Measurements from ENCODE around the gene PDE4C. TPM values are rescaled to one million over a fixed set of nuclear protein-coding genes. Genes with fewer than 3 reads are reported as not detected.

The PDE4C gene
- total and polyA plus RNA-seq, 9 of the 15 experiments (the other 6 are each of a cell fraction or from before 2014, with no cell fraction given): 0.04 to 0.91 (median 0.20) TPM; not detected in 1

GRCh38 chr19:18274781-18275356 is 48.6 kb upstream of the PDE4C start (continued):
- TF ChIP-seq MNT (conservative IDR thresholded peaks at IDR 0.05) (no peak), POLR2A (conservative IDR thresholded peaks at IDR 0.05) (peak; percentile 77; the same call in 1 of the 2 replicates), SP2 (IDR thresholded peaks at IDR 0.05; ENCODE audit: extremely low read depth, low read depth, low read length, poor library complexity, severe bottlenecking) (no peak), ZBTB5 (IDR thresholded peaks at IDR 0.05) (0 out of 2 replicates have a peak, but pooled peaks have one; percentile 17), THAP12 (CRISPR knock-in tag; IDR thresholded peaks at IDR 0.05) (no peak), SRSF1 (IDR thresholded peaks at IDR 0.05; ENCODE audit: low read depth, low read length) (no peak), ELK1 (CRISPR knock-in tag; IDR thresholded peaks at IDR 0.05) (no peak), PRDM10 (IDR thresholded peaks at IDR 0.05; ENCODE audit: partially characterized antibody) (peak; percentile 69), SMARCA4 (IDR thresholded peaks at IDR 0.05) (peak; percentile 82), TGIF2 (CRISPR knock-in tag; IDR thresholded peaks at IDR 0.05) (no peak), ZBTB8A (IDR thresholded peaks at IDR 0.05; ENCODE audit: partially characterized antibody) (no peak), GATAD2B (IDR thresholded peaks at IDR 0.05; ENCODE audit: borderline replicate concordance) (no peak), CTBP1 (IDR thresholded peaks at IDR 0.05; ENCODE audit: borderline replicate concordance) (peak; percentile 52; the same call in 1 of the 2 replicates), ZNF165 (CRISPR knock-in tag; IDR thresholded peaks at IDR 0.05; ENCODE audit: borderline replicate concordance) (peak; percentile 90; the same call in 1 of the 2 replicates), RCOR1 (IDR thresholded peaks at IDR 0.05; ENCODE audit: borderline replicate concordance in 1 of 2, low read depth in 2 of 2, low read length in 2 of 2) (0 out of 4 replicates have a peak, but pooled peaks of 1 of the 2 experiments have one; percentile 25), SREBF1 (IDR thresholded peaks at IDR 0.05; ENCODE audit: borderline replicate concordance, low read depth, low read length) (no peak)
